HG02938 (cell line): ENCODE data around the gene LRIG1.
A peak's percentile ranks its signal among the peaks of the same experiment; 100 is the strongest.

Source experiments
- ATAC-seq: cut with Tn5 transposase; IDR thresholded peaks from one replicate; pipeline ENCODE4 v1.9.1; 2021; ENCODE audit warnings: mild to moderate bottlenecking, moderate library complexity; ENCODE audit not compliant: unreplicated experiment

Gene LRIG1

DNA sequence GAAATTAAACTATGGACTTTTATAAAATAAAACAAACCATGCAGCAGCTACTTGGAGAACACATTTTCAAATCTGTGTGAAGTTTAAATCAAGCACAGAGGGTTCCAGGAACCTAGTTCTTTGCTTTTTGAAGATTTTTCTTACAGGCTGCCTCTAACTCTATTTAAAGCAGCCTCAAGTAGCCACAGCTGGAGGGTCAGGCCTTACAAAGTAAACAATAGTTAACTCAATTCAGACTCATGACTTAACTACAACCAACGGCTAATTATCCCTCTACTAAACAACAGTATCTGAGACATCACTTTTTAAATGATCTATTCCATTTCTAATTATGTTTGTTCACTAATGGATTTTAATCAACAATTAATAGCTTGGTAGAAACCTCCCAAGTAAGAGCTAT is 9.8 kb downstream of the LRIG1 start:
- no peak for ATAC-seq

DNA sequence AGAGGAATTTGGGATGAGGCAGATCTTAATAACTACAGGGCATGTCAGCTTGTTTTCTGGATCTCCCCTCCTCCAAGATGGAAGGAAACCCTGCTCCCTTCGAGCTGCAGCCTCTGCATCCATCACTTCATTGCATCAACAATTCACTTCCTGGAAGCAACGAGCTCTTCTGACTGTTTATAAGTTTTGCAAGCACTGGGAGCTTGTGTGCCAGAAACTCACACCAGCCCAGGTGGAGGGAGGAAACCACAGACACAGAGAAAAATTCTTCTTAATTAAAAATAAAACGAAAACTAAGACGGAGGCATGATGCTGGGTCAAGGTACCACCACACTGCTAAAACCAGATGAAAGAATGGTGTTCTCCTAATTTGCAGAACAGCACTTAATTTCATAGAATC is 10.6 kb downstream of the LRIG1 start:
- ATAC-seq: peak; percentile 46

DNA sequence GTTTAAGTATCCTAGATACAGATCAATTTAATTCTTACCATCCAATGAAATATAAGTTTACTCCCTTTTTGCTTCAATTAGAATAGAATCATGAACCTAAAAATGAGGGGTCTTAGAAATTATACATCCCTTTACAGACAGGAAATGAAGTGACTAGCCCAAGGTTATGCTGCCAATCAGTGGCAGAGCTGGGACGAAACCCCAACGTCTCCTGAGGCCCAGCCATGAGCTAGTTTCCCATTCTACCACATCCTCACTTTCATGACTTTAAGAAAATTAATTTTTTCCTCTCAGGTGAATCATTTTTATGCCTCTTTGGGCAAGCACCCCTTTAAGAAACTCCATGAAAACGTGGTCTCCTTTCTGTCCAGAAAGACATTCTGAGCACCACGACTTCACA is 11.2 kb downstream of the LRIG1 start:
- no peak for ATAC-seq

DNA sequence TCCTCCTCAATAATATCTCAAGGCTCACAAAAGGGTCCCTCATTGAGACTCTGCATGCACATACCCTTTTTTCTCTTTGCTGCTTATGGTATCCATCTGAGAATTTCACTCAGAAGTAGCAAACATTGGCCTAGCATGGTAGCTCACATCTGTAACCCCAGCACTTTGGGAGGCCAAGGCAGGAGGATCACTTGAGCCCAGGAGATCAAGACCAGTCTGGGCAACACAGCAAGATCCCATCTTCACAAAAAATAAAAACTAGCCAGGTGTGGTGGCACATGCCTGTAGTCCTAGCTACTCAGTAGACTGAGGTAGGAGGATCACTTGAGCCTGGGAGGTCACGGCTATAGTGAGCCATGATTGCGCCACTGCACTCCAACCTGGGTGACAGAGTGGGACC is 11.7 kb downstream of the LRIG1 start:
- ATAC-seq: no peak

DNA sequence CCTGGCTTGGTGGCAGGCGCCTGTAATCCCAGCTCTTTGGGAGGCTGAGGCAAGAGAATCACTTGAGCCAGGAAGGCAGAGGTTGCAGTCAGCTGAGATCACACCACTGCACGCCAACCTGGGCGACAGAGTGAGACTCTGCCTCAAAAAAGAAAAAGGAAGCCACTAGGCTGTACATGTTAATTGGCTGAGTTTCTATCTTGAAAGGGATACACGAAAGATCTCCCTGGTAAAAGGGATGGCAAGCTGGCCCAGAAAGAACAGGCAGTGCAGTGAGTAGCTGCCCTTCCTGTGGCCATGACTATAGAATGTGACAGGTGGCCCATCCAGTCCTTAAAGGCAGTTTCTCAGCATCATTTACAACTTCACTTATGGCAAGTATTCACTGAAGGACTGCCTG is 12.3 kb downstream of the LRIG1 start:
- ATAC-seq: no peak

DNA sequence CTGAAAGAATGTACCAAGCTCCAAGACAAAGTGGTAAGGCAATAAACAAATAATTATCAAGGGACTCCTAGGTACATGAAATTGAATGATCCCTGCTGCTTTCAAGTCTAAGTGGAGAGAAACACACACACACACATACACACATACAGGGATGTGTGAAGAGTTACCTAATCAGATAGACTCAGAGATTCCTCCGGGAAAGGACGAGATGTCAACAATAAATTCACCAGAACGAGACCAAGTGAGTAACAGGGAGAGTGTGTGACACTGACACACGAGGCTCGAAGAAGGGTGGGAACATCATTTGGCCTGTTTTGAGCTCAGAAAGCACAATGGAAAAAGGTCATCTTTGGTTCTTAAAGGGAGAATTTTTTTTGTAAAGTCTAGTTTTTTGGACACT is 13.4 kb downstream of the LRIG1 start:
- ATAC-seq: no peak

DNA sequence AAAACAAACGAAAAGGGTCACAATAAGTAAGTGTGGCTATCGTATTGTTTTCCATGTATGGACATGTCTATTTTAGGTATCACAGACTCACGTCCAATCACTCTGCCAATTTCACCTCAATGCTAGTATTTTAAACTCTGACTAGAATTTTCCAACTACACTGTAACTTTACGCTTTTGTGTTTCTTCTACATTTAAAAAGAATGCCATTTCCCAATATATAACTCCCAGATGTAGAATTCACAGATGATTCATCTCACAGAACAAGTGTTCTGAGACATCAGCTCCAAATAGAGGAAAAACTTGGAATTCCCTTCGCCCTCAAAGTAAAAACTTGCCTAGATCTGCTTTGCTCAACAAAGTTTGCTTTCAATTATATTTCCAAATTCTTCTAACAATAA is 14.2 kb downstream of the LRIG1 start:
- no peak for ATAC-seq

DNA sequence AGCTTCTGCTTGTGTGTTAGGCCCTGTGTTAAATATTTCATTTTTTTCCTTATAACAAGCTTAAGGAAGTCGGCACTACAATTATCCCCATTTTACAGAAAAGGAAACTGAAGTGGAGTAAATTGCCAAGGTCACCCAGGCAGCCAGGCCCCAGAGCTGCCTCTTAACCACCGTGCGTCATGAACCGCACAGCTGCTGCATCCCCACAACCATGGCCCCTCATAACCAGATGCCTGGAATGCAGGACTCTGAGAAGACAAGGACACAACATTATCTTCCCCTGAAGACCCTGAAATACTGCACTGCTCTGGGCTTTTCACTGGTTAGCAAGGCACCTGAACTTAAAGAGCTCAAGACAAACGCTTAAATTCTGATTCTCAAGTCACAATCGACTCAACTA is 14.6 kb downstream of the LRIG1 start:
- no peak for ATAC-seq

DNA sequence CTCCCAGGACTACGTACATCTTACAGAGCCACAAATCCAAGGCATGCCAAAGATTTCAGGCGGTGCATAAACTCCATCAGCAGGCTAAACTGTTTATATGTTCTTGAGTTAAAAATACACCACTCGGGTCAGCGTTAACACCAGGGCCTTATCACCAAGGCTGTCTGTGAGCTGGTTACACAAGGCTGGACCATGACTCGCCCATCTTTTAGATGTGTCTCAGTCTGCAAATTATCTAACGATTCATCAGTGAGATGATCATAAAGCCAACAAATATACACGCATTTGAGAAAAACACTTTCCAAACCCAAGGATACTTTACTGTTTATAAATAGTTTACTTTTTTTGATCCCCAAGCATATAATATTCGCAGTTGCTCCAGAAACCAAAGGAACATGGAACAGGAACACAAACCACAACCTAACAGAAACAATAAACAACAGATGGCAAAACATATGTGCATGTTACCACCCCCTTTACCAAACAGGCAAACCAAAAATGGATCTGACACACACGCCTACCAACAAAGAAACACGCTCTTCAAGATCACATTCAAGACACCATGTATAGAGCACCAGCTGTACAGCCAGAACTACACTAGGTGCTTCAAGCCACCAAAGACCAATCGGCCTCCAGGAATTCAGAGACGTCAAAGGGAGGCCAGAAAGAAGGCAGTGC is 15.4 kb downstream of the LRIG1 start:
- ATAC-seq: no peak

DNA sequence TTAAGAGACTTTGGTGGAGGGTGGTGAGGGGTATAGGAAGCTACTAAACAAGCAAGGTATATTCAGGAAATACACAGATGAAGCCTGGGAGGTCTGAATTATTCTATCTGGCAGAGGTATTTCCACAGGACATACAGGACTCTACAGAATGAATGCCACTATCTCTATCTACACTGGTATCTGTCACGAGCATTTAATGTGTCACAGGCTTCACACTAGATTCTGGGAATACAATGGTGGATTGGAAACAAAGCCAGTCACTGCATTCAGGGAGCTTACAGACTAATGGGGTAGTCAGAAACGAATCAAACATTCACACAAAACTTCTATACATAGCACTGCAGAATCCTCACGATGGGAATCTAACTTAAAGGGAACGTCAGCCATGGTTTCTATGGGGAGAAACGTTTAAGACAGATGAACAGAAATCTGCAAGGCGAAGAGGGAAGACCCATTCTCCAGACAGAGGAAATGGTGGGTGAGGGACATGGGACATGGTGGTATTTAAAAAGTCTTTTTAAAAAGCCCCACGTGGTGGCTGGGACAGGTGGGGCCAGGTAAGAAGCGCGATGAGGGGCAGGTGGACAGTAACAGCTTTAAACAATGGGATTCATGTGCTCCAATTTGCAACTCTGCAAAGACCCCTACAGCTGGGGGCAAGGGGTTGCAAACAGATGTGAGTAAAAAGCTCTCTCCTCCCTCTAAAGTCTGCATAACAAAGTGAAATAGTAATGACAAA is 16.5 kb downstream of the LRIG1 start:
- ATAC-seq: no peak

DNA sequence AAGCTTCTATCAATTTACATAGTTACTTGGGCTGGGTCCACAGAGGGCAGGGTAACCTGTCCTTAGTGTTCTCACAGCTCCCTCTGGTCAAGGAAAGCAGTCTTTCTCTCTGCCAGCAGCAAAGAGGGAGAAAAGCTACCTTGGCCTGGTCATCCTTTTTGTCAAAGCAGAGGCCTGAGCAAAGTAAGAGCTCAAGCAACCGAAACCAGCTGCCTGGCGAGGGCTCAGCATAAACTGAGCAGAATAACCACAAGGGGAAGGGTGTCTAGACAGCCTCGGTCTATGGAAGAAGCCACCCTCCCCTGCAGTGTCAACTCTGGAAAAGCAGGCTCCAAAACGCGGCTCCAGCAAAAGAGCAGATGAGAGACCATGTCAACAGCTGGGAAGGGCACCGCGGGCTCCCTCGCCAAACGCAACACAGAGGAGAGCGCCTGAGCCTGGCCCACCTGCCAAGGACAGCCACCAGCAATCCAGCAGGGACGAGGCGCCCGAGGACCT is 17.4 kb downstream of the LRIG1 start:
- ATAC-seq: peak; percentile 37

DNA sequence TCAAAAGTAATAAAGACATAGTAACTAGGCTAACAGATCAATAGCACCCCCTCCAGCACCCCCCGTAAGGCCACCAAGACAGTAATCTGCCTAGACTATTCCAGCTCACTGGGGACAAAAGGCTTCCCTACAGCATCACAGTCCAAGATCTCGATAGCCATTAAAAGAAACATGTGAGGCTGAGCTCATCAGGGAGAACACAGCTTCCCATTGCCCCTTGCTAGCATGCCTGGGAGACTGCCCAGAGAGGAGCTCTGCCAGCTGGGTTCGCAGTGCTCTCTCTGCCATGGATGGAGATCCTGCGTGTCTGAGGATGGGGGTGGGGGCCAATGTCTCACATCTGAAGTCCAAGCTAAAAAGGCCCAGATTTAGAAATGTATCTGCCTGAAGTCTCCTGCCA is 17.8 kb downstream of the LRIG1 start:
- no peak for ATAC-seq

DNA sequence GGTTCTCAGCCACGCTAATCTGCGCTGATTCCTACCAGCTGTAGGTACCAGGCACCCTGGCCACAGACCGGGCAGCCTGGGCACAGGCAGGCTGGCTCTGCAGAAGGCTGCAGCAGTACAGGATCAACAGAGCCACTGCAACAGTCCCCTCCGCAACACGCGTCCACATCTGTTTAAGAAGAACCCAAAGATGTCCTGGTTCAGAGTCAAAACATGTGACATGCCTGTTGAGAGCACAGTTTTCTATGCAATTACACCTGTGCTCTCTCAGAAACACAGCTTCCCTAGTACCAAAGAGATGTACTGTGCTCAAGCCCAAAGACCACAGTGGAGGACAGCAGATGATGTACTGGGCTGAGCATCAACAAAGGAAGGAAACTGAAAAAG is 18.8 kb downstream of the LRIG1 start:
- ATAC-seq: no peak

DNA sequence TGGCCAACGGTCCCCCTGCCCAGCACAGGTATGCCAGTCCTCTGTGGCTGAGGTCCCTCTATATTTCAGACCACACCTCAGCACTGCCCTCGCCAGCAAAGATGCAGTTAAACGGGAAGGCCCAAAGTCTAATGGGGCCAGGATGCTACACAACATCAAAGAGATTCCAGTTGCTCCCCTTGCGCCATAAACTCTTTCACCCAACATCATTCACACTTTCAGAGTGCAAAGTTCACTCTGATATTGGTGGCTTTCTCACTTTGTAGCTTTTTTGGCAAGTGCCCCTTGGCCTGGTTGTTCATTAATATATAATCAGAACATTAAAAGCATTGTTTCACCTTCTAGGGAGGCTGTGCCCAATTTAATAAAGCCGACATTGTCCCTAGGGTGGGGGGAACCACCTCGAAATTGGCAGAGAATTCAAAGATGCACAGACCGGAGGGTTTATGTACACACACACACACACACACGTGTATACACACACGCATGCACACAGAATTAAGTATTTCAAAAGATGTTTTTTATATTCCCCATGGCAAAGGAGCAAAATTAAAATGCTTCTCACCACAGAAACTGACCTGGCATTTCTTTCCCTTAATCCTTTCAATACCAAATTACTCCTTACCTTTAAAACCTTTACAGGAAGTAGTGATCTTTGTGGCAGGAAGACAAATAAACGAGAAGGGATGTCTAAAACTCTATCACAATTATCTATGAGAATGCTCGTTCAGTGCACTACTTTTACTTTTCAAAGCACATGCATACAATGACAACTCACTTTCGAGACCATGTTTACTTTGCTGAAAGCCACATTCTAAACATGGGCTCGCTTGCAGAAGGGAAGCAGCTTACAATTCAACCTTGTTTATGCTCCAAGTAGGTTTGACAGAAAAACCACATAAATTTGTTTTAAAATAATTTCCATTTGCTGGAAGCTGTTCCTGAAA is 19.5 kb downstream of the LRIG1 start:
- ATAC-seq: peak; percentile 15

DNA sequence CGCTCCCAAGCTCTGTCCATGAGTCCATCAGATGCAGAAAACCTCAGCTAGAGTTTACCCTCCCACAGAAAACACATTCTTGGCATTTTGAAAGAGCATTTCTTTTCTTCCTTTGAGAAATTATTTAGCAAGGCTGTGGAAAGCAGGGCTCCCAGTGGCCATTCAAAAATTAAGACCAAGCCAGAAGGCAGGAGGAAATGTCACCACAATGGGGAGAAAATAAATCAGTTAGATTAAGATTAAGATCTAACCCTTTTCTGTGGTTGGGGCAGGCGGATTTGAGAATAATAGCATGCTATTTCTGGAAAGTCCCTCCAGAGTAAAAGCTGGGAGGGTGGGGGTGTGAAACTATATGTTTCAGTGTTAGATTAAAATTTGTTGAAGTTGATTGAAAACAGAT is 20.2 kb downstream of the LRIG1 start:
- peak; percentile 51 for ATAC-seq

DNA sequence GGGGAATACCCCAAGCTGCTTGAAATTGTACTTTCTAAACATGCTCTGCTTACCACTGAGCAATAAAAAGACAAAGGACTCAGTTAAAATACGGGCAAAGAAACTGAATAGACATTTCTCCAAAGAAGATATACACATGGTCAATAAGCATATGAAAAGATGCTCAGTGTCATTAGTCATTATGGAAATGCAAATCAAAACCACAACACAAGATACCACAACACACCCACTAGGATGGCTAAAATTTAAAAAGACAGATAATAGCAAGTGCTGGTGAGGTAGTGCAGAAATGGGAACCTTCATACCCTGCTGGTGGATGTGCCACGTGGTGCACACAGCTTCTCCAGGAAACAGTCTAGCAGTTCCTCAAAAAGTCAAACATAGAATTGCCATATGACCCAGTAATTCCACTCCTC is 21.3 kb downstream of the LRIG1 start:
- peak; percentile 36 for ATAC-seq

DNA sequence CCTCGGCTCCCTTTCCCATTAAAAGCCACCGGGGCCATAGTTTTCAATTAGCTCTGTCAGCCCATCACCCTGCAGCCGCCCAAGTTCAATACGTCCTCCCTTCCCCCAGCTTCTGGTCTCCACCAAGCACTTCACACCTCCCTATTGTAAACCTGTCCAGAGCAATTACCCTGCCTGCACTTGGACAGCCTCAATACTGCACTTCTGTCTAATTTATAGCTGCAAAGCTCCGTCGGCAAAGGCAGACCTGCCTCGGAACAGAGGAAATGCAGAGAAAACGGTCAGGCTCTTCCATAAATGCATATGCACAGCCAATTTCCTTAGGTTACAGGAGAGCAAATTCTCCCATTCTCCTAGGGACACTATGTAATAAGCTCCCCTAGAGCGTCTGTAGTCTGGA is 21.9 kb downstream of the LRIG1 start:
- ATAC-seq: no peak

DNA sequence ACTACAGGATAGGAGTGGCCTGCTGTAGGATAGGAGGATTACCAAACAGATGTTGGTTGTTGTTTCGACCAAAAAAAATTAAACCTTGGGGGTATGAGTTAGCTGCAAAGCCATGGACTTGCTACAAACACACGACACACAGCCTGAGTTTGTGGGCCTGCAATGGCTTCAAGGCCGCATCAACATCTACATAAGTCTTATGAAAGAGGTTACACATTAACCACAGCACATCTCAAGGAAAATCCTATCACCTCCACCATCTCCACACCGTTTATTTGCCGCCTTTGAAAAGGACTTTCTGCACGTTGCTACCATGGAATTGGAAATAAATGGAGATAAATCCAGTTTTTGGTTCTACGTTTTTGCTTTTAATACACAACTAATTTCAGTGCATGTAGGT is 23.0 kb downstream of the LRIG1 start:
- no peak for ATAC-seq

DNA sequence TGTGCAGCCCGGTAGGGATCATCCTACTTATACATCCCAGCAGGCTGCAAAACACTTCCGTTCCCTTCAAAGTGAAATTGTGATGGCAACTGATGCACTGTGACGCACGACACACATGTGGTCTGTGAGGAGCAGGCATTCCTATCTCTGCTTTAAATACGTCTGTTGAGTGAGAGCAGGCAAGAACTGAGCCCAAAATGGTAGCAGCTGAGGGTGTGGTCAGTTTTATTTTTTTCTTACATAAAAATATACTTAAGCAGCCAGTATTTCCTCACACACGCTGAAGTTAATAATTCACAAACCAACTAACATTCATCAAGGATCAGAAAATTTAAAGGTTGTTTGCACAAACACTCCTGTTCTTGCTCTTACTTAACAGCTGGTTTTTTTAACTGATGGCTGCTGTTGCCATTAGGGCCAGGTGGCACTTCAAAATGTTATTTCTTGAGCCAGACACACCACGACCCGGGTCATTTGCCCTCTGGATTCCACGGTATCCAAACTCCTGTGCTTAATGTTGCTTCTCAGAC is 23.9 kb downstream of the LRIG1 start:
- no peak for ATAC-seq

DNA sequence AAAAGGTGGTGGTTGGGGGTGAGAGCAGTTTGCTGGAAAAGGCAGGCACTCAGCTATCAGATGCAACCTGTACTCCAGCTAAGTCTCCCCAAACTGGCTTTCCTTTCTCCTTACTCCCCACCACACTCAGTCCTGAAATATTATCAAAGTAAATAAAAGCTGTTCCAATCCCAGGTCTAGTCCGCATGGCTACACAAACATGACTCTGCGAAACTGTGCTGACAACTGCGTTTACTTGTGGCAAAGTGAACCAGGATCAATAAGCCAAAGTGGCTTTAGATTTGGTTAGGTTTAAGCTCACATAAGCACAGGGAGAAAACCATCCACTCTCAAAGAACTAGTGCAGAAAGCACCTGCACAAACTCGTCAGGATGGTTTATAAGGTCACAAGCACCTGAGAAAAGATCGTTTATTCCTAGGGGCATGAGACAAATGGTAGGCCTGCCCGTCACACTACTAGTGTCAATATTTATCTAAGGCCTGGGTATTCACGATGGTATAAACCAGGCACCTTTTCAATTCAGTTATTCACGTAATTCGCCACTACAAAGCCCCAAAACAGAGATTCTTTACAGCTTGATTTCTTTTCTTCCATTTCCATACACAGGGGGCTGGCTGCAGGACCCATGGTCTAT is 25.3 kb downstream of the LRIG1 start:
- no peak for ATAC-seq

DNA sequence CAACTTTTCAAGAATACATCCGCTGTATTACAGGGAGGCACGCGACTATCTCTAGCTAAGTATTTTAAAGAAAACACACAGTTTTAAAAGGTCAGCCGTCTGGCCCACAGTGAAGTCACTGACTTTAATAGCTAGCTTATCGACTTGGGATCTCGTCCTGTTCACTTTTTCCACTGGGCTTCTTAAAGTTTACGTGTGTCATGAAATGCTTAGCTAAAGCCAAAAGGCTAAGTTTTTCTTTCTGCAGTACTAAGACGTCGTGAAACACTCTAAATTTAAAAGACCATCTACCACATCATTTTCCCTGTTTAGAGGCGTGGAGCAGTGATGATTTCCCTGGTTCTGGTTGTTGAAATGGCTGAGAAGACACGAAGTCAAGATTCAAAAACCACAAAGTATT is 27.1 kb downstream of the LRIG1 start:
- no peak for ATAC-seq
